Calu3 (cell line): ENCODE results near the gene BPNT1. TPM values are rescaled to one million over a fixed set of nuclear protein-coding genes. Genes with fewer than 3 reads are reported as not detected.
A peak's percentile ranks its signal among the peaks of the same experiment; 100 is the strongest.
"Not testable (repeated sequence)": the region's sequence is repeated elsewhere in the genome, so short reads cannot be mapped to it uniquely, and the experiment has no call there.

Experiments
- BruUV-seq: library from RNA; stranded (reverse); fragments of 400-500 nt; replicated peaks from 2 replicates; lab custom pipeline; 2021; lab: Mats Ljungman, UMichigan
- CTCF ChIA-PET: fragments of 300-600 bp; sonication (Branson Sonifier 250); formaldehyde crosslinking; loops from one replicate; lab custom pipeline; 2022; ENCODE audit warnings: antibody characterized with exemption; lab: Charles Lee
- DNase-seq: peaks from one replicate; pipeline ENCODE4 v3.0.0; 2022
- H3K27ac Mint-ChIP-seq: one replicate; pipeline ENCODE4 v1.8.0; 2022; ENCODE audit warnings: mixed read lengths; ENCODE audit not compliant: unreplicated experiment
- H3K27me3 Mint-ChIP-seq: one replicate; pipeline ENCODE4 v1.8.0; 2022; ENCODE audit warnings: mixed read lengths; ENCODE audit not compliant: unreplicated experiment
- H3K36me3 Mint-ChIP-seq: one replicate; pipeline ENCODE4 v1.8.0; 2022; ENCODE audit warnings: mild to moderate bottlenecking, moderate library complexity, mixed read lengths; ENCODE audit not compliant: insufficient read depth, unreplicated experiment
- H3K4me1 Mint-ChIP-seq: one replicate; pipeline ENCODE4 v1.8.0; 2022; ENCODE audit warnings: mild to moderate bottlenecking, low read depth, mixed read lengths; ENCODE audit not compliant: unreplicated experiment
- H3K4me3 Mint-ChIP-seq: one replicate; pipeline ENCODE4 v1.8.0; 2022; ENCODE audit warnings: mild to moderate bottlenecking, low read depth, moderate library complexity, mixed read lengths; ENCODE audit not compliant: unreplicated experiment
- H3K9me3 Mint-ChIP-seq: one replicate; pipeline ENCODE4 v1.8.0; 2022; ENCODE audit warnings: low read depth, mixed read lengths; ENCODE audit not compliant: unreplicated experiment
- intact Hi-C: fragments of 100-400 bp; cut with micrococcal nuclease; formaldehyde crosslinking; loops from one replicate; pipeline ENCODE4 v1.10.0; 2022; ENCODE audit not compliant: unreplicated experiment
- total RNA-seq: library from RNA; stranded (reverse); gene quantifications from 2 replicates; pipeline ENCODE4 v1.2.3, GENCODE V29; 2022
- TF ChIP-seq, protein P1 (sequence below): fragments of 200-600 bp; IDR thresholded peaks from one replicate; pipeline ENCODE4 v1.8.0; 2022; ENCODE audit warnings: antibody characterized with exemption; ENCODE audit not compliant: unreplicated experiment

BPNT1 gene
- total RNA-seq, 1 experiment from 2014 or later: 46.9 TPM

DNA sequence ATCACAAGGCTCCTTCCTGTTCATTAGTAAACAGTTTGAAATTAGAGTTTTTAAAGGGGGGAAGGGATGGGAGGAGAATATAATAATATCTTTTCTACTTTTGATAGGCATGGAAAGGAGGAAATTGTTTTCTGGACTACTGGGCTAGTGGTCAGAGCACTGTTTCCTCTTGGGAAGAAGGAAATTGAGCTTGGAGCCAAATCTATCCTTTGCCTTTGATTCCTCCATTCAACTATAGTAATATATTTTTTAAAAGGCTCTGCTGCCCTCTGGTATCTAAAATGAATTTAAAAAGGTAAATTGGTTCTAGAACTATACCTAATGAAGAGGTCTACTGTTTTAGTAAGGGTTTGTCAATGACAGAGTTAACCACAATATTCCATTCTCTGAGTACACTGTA, 10.2 kb upstream of the BPNT1 start:
- peaks cover 67% of the 10 kb centered on the region for H3K36me3 Mint-ChIP-seq
- H3K9me3 Mint-ChIP-seq: no peaks in the 10 kb centered on the region
- CTCF ChIA-PET: interaction anchor here (0.6 to 0.7 kb wide), 2 partner anchors 20 to 1907 kb away, joined by 3 read pairs; no protein-coding TSS in a partner anchor
- TF ChIP-seq, protein P1, sequence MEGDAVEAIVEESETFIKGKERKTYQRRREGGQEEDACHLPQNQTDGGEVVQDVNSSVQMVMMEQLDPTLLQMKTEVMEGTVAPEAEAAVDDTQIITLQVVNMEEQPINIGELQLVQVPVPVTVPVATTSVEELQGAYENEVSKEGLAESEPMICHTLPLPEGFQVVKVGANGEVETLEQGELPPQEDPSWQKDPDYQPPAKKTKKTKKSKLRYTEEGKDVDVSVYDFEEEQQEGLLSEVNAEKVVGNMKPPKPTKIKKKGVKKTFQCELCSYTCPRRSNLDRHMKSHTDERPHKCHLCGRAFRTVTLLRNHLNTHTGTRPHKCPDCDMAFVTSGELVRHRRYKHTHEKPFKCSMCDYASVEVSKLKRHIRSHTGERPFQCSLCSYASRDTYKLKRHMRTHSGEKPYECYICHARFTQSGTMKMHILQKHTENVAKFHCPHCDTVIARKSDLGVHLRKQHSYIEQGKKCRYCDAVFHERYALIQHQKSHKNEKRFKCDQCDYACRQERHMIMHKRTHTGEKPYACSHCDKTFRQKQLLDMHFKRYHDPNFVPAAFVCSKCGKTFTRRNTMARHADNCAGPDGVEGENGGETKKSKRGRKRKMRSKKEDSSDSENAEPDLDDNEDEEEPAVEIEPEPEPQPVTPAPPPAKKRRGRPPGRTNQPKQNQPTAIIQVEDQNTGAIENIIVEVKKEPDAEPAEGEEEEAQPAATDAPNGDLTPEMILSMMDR: no peak
- H3K27ac Mint-ChIP-seq: no peak overlapping the region
- H3K4me3 Mint-ChIP-seq: no peak overlapping the region
- DNase-seq: no peak
- no peaks in the 10 kb centered on the region for H3K27me3 Mint-ChIP-seq
- BruUV-seq: no TSS peak
- peaks cover 13% of the 10 kb centered on the region for H3K4me1 Mint-ChIP-seq
- intact Hi-C loops: no loop called here

DNA sequence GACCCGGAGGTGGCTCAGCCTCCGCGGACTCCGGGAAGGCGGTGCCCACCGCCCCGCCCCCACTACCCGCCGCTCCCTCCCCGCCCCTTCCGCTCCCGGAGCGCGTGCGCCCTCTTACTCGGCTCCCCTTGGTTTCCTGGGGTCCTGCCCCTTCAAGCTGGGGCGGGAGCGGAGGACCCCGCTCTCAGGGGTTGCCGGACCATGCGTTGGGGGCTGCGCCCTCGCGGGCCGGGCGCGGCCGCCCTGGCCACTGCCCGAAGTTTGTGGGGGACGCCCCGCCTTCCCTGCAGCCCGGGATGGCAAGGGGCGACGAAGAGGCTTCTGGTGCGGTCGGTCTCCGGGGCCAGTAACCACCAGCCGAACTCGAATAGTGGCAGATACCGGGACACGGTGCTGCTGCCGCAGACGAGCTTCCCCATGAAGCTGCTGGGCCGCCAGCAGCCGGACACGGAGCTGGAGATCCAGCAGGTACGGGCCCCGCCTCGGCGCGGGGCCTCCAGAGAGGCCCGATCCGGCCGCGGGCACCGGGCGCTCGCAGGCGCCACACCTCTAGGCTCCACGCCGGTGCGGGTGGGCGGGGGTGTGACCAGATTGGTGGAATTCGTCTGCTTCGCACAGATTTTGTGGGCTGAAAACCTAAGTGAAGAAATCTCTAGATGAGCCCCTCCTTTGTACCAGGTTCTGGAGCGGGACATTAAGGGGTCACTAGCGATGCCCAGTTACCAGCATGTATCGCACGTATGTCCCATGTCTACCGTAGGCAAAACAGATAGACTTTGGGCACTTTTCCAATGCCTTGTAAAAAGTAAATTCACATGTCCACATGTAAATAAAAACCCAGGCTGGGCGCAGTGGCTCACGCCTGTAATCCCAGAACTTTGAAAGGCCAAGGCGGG, 4.7 kb upstream of the BPNT1 start, which contains the start of gene IARS2:
IARS2 (plus strand) TSS at position 117 of the 896 bp plus-strand sequence; CDS start at position 202, 85 bp downstream.
- Mint-ChIP-seq H3K9me3 (no peaks in the 10 kb centered on the region), H3K4me1 (peaks cover 13% of the 10 kb centered on the region), H3K27ac (no peak within 1 kb of the TSS), H3K36me3 (peaks cover 67% of the 10 kb centered on the region), H3K4me3 (peak within 1 kb of the TSS; percentile 81), H3K27me3 (no peaks in the 10 kb centered on the region)
- TF ChIP-seq, protein P1: no peak
- intact Hi-C loops: no loop called here
- BruUV-seq: no TSS peak
- DNase-seq: peak; percentile 97
- CTCF ChIA-PET: interaction anchor here (0.6 kb wide), 1 partner anchor 1897 kb away, joined by 4 read pairs; no protein-coding TSS in a partner anchor

DNA sequence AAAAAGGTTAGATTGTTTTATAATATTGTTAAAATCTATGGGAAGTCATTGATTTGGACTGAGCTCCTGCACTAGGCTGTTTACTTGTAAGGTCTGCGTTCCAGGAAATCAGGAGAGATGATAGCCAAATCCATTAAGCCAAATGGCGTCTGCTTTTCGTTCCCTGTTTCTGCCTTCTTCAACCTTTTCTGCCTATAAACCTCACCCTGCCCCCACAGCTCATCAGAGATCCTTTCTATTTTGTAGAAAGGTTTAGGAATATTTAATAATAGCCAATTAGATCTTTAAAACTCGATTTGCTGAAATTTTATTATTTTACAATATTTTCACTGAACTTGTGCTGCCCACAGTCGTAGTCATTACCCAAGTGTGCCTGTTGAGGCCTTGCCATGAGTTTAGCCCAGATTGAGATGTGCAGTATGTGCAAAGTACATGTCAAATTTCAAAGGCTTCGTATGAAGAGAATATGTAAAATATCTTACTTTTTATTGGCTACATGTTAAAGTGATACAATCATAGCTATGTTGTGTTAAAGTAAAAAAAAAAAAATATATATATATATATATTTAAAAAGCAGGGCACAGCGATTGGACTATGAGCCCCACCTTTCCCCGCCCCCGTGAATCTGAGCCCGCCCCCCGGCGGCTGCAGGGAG, 3.9 kb upstream of the BPNT1 start:
- H3K27ac Mint-ChIP-seq: no peak overlapping the region
- H3K27me3 Mint-ChIP-seq: no peaks in the 10 kb centered on the region
- TF ChIP-seq, protein P1: no peak
- peak overlapping the region; percentile 81 for H3K4me3 Mint-ChIP-seq
- no peaks in the 10 kb centered on the region for H3K9me3 Mint-ChIP-seq
- CTCF ChIA-PET: no interaction called here
- peaks cover 70% of the 10 kb centered on the region for H3K36me3 Mint-ChIP-seq
- intact Hi-C loops: no loop called here
- peaks cover 13% of the 10 kb centered on the region for H3K4me1 Mint-ChIP-seq
- no peak for DNase-seq
- BruUV-seq: no TSS peak

DNA sequence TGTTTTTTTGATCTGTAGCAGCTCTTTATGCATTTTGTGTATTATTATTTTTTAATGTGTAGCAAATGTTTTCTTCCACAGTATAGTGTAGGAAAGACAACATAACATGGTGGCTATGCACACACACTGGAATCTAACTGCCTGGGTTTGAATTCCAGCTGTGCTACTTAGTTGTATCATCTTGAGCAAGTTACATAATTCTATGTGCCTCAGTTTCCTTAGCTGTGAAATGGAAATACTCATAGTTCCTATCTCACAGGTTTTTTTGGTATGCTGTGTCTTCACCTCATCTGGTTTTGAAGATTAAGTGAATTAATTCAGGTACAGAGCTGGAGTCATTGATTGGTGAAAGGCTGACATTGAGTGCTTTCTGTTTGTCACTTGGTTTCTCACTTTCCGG, 3.1 kb upstream of the BPNT1 start:
- Mint-ChIP-seq H3K27ac (no peak overlapping the region), H3K36me3 (peaks cover 65% of the 10 kb centered on the region)
- CTCF ChIA-PET: no interaction called here

DNA sequence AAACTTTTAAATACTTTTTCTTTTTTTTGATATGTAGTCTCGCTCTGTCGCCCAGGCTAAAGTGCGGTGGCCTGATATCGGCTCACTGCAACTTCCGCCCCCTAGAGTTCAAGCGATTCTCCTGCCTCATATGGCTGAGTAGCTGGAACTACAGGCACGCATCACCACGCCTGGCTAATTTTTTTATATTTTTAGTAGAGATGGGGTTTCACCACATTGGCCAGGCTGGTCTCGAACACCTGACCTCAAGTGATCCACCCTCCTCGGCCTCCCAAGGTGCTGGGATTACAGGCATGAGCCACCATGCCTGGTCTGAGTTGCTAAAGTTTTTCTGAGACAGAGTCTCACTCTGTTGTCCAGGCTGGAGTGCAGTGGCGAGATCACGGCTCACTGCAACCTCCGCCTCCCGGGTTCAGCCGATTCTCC, 3.3 kb downstream of the BPNT1 start:
- H3K9me3 Mint-ChIP-seq, H3K4me1 Mint-ChIP-seq, DNase-seq, CTCF ChIA-PET, intact Hi-C loops, H3K4me3 Mint-ChIP-seq, H3K27me3 Mint-ChIP-seq, BruUV-seq, H3K27ac Mint-ChIP-seq: not testable (repeated sequence)
- H3K36me3 Mint-ChIP-seq: peaks cover 23% of the 10 kb centered on the region

More for the DNA sequence above, 3.1 kb upstream of the BPNT1 start:
- DNase-seq: no peak
- H3K9me3 Mint-ChIP-seq: no peaks in the 10 kb centered on the region
- intact Hi-C loops: no loop called here
- no peaks in the 10 kb centered on the region for H3K27me3 Mint-ChIP-seq
- H3K4me3 Mint-ChIP-seq: no peak overlapping the region
- peaks cover 13% of the 10 kb centered on the region for H3K4me1 Mint-ChIP-seq
- TF ChIP-seq, protein P1: no peak
- BruUV-seq: no TSS peak
